Type B pancreatic cell (in vitro differentiated cells): ENCODE data around the gene PHACTR1. TPM values are rescaled to one million over a fixed set of nuclear protein-coding genes. Genes with fewer than 3 reads are reported as not detected.

Source experiments
- DNase-seq: peaks from one replicate; pipeline ENCODE4 v3.0.0; 2021; ENCODE audit warnings: mixed read lengths; ENCODE audit not compliant: unreplicated experiment; ENCODE audit errors: extremely low spot score
- H3K27ac Mint-ChIP-seq: 2 replicates; pipeline ENCODE4 v1.8.0; 2021; ENCODE audit warnings: mild to moderate bottlenecking, mixed read lengths
- H3K27me3 Mint-ChIP-seq: 2 replicates; pipeline ENCODE4 v1.8.0; 2021; ENCODE audit warnings: mixed read lengths
- H3K36me3 Mint-ChIP-seq: 2 replicates; pipeline ENCODE4 v1.8.0; 2021; ENCODE audit warnings: mixed read lengths
- H3K4me1 Mint-ChIP-seq: one replicate; pipeline ENCODE4 v1.8.0; 2021; ENCODE audit warnings: mixed read lengths; ENCODE audit not compliant: unreplicated experiment
- H3K4me3 Mint-ChIP-seq: 2 replicates; pipeline ENCODE4 v1.8.0; 2021; ENCODE audit warnings: mild to moderate bottlenecking, mixed read lengths
- H3K9me3 Mint-ChIP-seq: 2 replicates; pipeline ENCODE4 v1.8.0; 2021; ENCODE audit warnings: mixed read lengths
- CTCF ChIP-seq: fragments of 200-600 bp; sonication (generic); conservative IDR thresholded peaks from 2 replicates; pipeline ENCODE4 v1.5.0; 2021; ENCODE audit warnings: antibody characterized with exemption, mild to moderate bottlenecking
- total RNA-seq: library from RNA; stranded (reverse); gene quantifications from 2 replicates; pipeline ENCODE4 v1.2.1, GENCODE V29; 2021; ENCODE audit warnings: low replicate concordance

The PHACTR1 gene
- total RNA-seq, 1 donor from 2014 or later, result 12.3 TPM

DNA sequence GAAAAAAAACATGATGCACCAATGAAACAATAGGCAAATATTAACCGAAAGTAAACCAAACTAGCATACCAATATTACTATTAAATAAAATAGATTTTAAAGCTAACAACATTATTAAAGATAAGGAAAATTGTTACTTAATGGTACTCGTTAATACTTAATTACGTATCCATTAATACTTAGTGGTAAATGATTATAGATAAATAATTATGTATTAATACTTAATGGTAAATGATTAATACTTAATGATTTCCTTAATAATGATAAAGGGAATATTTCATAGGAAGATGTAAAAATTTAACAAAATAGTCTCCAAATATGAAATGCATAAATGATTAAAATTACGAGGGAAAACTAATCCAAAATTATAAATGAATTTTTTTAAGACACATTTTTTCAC lies 278.9 kb downstream of the PHACTR1 start:
- TF ChIP-seq CTCF, result no peak
- Mint-ChIP-seq H3K9me3 (no peaks in the 10 kb centered on the region), H3K4me3 (no peak overlapping the region), H3K27me3 (no peaks in the 10 kb centered on the region), H3K27ac (no peak overlapping the region), H3K36me3 (no peaks in the 10 kb centered on the region), H3K4me1 (no peaks in the 10 kb centered on the region)
- DNase-seq, result no peak

- Mint-ChIP-seq H3K36me3 (no peaks in the 10 kb centered on the region), H3K4me3 (no peak overlapping the region), H3K9me3 (no peaks in the 10 kb centered on the region), H3K27ac (no peak overlapping the region), H3K4me1 (no peaks in the 10 kb centered on the region), H3K27me3 (no peaks in the 10 kb centered on the region)
- no peak for TF ChIP-seq CTCF
- no peak for DNase-seq
Observed at GRCh38 chr6:13000537-13000936, 284.0 kb downstream of the PHACTR1 start.

- Mint-ChIP-seq H3K36me3 (no peaks in the 10 kb centered on the region), H3K27ac (no peak overlapping the region), H3K27me3 (no peaks in the 10 kb centered on the region), H3K4me1 (no peaks in the 10 kb centered on the region), H3K9me3 (no peaks in the 10 kb centered on the region), H3K4me3 (no peak overlapping the region)
- DNase-seq, result no peak
- TF ChIP-seq CTCF, result no peak
Observed at GRCh38 chr6:13001927-13002326, 285.4 kb downstream of the PHACTR1 start.

DNA sequence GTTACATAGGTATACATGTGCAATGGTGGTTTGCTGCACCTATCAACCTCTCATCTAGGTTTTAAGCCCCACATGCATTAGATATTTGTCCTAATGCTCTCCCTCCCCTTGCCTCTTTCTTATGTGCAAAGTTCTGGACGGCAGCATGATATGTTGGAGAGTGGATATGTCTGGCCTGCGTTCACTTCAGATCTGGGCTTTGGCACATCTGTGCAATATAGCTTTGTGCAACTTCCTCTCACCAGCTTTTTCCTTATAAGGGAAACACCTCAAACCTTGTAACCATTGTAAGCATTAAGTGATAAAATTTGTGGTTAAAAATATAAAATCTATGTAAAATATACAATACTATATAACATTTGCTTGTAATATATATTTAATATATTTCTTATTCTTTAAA lies 288.0 kb downstream of the PHACTR1 start:
- no peaks in the 10 kb centered on the region for H3K36me3 Mint-ChIP-seq
- H3K27ac Mint-ChIP-seq, result no peak overlapping the region
- H3K9me3 Mint-ChIP-seq, result no peaks in the 10 kb centered on the region
- DNase-seq, result no peak
- H3K4me3 Mint-ChIP-seq, result no peak overlapping the region
- peaks cover 6% of the 10 kb centered on the region for H3K27me3 Mint-ChIP-seq
- TF ChIP-seq CTCF, result no peak
- no peaks in the 10 kb centered on the region for H3K4me1 Mint-ChIP-seq

GRCh38 chr6:13005994-13006393 lies 289.4 kb downstream of the PHACTR1 start:
- H3K4me3 Mint-ChIP-seq, result no peak overlapping the region

More at GRCh38 chr6:13005994-13006393, 289.4 kb downstream of the PHACTR1 start:
- Mint-ChIP-seq H3K4me1 (no peaks in the 10 kb centered on the region), H3K9me3 (no peaks in the 10 kb centered on the region), H3K27ac (no peak overlapping the region), H3K27me3 (peaks cover 11% of the 10 kb centered on the region), H3K36me3 (no peaks in the 10 kb centered on the region)
- TF ChIP-seq CTCF, result no peak
- DNase-seq, result no peak
